Measurements from ENCODE around the gene TERT. TPM values are rescaled to one million over a fixed set of nuclear protein-coding genes. Genes with fewer than 3 reads are reported as not detected.

TERT gene
- total RNA-seq, 1 donor from 2014 or later = not detected

GRCh38 chr5:1227667-1228066, 67.2 kb downstream of the TERT start:
- no peaks in the 10 kb centered on the region for H3K4me1 ChIP-seq
- no peak overlapping the region for H3K27ac ChIP-seq
- no peaks in the 10 kb centered on the region for H3K9me3 ChIP-seq
- H3K27me3 ChIP-seq = no peaks in the 10 kb centered on the region
- DNase-seq (ENCODE audit: low spot score in 2 of 2) = no peak
- no peak overlapping the region for H3K4me3 ChIP-seq
- intact Hi-C loops (cut with DNase I) = no loop called here
- TF ChIP-seq CTCF (IDR thresholded peaks at IDR 0.05) = no peak
- H3K36me3 ChIP-seq = no peaks in the 10 kb centered on the region

GRCh38 chr5:1226839-1227581, 67.9 kb downstream of the TERT start:
- no peaks in the 10 kb centered on the region for H3K36me3 ChIP-seq

GRCh38 chr5:1226231-1226630, 68.6 kb downstream of the TERT start:
- intact Hi-C loops (cut with DNase I) = no loop called here
- Histone ChIP-seq H3K36me3 (no peaks in the 10 kb centered on the region), H3K4me3 (no peak overlapping the region), H3K4me1 (no peaks in the 10 kb centered on the region), H3K9me3 (no peaks in the 10 kb centered on the region), H3K27me3 (no peaks in the 10 kb centered on the region), H3K27ac (no peak overlapping the region)
- no peak for DNase-seq (ENCODE audit: low spot score in 2 of 2)
- TF ChIP-seq CTCF (IDR thresholded peaks at IDR 0.05) = no peak

More at GRCh38 chr5:1226839-1227581, 67.9 kb downstream of the TERT start:
- H3K27ac ChIP-seq = no peak overlapping the region
- DNase-seq (ENCODE audit: low spot score in 2 of 2) = no peak
- intact Hi-C loops (cut with DNase I) = no loop called here
- no peaks in the 10 kb centered on the region for H3K27me3 ChIP-seq
- no peak for TF ChIP-seq CTCF (IDR thresholded peaks at IDR 0.05)
- H3K9me3 ChIP-seq = no peaks in the 10 kb centered on the region
- H3K4me3 ChIP-seq = no peak overlapping the region
- no peaks in the 10 kb centered on the region for H3K4me1 ChIP-seq

GRCh38 chr5:1225081-1225480, 69.8 kb downstream of the TERT start, which contains the start of gene SLC6A18:
TSS of gene SLC6A18 (plus strand) at chr5:1225381. CDS start at chr5:1225478, 97 bp downstream.
- no peak within 1 kb of the TSS for H3K27ac ChIP-seq
- H3K9me3 ChIP-seq = no peaks in the 10 kb centered on the region
- no peaks in the 10 kb centered on the region for H3K4me1 ChIP-seq
- H3K27me3 ChIP-seq = no peaks in the 10 kb centered on the region
- TF ChIP-seq CTCF (IDR thresholded peaks at IDR 0.05) = no peak
- no peaks in the 10 kb centered on the region for H3K36me3 ChIP-seq
- no peak within 1 kb of the TSS for H3K4me3 ChIP-seq
- no peak for DNase-seq (ENCODE audit: low spot score in 2 of 2)
- intact Hi-C loops (cut with DNase I) = no loop called here

GRCh38 chr5:1224631-1225030, 70.2 kb downstream of the TERT start:
- intact Hi-C loops (cut with DNase I) = no loop called here
- Histone ChIP-seq H3K36me3 (no peaks in the 10 kb centered on the region), H3K9me3 (no peaks in the 10 kb centered on the region), H3K4me1 (no peaks in the 10 kb centered on the region), H3K4me3 (no peak overlapping the region), H3K27ac (no peak overlapping the region), H3K27me3 (no peaks in the 10 kb centered on the region)
- no peak for DNase-seq (ENCODE audit: low spot score in 2 of 2)
- no peak for TF ChIP-seq CTCF (IDR thresholded peaks at IDR 0.05)
